T-helper 22 cell (primary cell): ENCODE data around the gene RNASEH1.
"Not testable (repeated sequence)": the region's sequence is repeated elsewhere in the genome, so short reads cannot be mapped to it uniquely, and the experiment has no call there.

Experiments used
- DNase-seq: peaks from one replicate; pipeline ENCODE4 v3.0.0-alpha.2; 2020; ENCODE audit warnings: low read depth

Gene RNASEH1

DNA sequence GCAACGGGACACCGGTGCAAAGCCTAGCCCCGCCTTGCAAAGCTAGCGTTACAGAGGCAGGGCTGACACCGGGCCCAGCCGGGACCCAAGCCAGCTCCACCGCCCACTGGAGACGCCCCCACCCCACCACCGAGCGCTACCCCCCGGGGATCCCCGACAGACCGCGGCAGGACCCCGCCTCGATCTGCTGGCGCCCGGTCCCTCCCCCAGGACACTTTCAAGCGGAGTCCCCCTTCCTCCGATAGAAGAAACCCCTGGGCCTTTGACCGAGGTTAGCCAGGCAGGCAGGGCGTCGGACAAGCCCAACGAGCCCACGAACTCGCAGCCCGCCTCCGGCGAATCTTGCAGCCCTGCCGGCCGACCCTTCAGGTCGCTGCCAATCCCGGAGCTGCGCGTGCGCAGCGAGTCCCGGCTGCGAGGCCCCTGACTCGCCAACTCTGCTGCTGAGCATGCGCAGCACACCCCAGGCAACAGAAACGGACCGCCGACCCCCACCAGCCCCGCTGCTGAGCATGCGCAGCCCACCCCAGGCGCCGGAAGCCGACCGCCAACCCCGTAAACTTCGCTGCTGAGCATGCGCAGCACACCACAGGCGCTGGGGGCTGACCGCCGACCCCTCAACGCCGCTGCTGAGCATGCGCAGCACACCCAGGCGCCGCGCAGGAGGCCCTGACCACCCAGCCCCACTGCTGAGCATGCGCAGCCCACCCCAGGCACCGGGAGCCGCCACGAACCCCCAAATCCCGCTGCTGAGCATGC lies 39.5 kb downstream of the RNASEH1 start:
- peak; percentile 98 for DNase-seq

GRCh38 chr2:3517948-3518495 lies 40.1 kb downstream of the RNASEH1 start:
- no peak for DNase-seq

GRCh38 chr2:3516831-3517230 lies 41.3 kb downstream of the RNASEH1 start:
- DNase-seq = no peak

GRCh38 chr2:3515438-3515837 lies 42.7 kb downstream of the RNASEH1 start:
- DNase-seq = not testable (repeated sequence)

DNA sequence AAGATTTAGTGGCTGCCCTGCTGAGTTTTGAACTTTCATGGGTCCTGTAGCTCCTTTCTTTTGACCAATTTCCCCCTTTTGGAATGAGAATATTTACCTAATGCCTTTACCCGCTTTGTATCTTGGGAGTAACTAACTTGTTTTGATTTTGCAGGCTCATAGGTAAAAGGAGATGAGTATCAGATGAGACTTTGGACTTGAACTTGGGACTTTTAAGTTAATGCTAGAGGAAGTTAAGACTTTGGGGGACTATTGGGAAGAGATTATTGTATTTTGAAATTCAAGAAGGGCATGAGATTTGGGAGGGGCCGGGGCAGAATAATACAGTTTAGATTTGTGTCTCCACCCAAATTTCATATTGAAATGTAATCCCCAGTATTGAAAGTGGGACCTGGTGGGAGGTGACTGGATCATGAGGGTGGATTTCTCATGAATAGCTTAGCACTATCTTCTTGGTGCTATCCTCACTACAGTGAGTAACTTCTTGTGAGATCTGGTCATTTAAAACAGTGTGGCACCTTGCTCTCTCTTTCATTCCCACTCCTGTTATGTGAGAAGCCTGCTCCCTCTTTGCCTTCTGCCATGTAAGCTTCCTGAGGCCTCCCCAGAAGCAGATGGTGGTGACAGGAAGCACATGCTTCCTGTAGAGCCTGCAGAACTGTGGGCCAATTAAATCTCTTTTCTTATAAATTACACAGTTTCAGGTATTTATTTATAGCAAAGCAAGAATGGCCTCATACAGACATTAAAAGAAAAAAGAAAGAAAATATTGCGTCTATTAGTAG lies 44.9 kb downstream of the RNASEH1 start:
- no peak for DNase-seq

DNA sequence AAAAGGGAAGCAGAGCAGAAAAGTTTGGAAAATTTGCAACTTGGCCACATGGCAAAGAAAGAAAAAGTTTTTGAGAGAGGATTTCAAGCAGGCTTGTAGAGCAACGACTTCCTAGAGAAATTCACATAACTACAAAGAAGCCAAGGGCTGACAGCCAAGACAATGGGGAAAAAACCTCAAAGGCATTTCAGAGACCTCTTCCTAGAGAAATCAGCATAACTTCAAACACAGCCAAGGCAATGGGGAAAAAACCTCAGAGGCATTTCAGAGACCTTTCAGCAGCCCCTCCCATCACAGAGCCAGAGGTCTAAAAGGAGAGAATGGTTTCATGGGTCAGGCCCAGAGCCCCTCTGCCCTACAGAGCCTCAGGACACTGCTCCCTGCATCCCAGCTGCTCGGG lies 46.0 kb downstream of the RNASEH1 start:
- DNase-seq = no peak

DNA sequence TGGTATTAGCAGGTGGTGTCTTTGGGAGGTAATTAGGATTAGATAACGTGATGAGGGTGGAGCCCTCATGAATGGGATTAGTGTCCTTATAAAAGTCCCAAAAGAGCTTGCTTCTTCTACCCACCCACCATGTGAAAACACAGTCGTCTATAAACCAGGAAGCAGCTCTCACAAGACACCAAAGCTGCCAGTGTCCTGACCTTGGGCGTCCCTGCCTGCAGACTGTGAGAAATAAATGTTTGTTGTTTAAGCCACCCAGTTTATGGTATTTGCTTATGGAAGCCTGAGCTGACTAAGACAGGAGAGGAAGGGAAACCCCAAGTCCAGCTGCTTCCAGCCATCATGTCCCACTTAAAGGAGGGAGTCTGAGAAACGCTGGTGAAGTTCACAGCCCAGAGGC lies 52.4 kb downstream of the RNASEH1 start:
- no peak for DNase-seq

GRCh38 chr2:3504741-3505140 lies 53.4 kb downstream of the RNASEH1 start:
- no peak for DNase-seq

GRCh38 chr2:3503483-3503882 lies 54.6 kb downstream of the RNASEH1 start:
- no peak for DNase-seq

GRCh38 chr2:3503046-3503445 lies 55.1 kb downstream of the RNASEH1 start:
- DNase-seq = no peak

DNA sequence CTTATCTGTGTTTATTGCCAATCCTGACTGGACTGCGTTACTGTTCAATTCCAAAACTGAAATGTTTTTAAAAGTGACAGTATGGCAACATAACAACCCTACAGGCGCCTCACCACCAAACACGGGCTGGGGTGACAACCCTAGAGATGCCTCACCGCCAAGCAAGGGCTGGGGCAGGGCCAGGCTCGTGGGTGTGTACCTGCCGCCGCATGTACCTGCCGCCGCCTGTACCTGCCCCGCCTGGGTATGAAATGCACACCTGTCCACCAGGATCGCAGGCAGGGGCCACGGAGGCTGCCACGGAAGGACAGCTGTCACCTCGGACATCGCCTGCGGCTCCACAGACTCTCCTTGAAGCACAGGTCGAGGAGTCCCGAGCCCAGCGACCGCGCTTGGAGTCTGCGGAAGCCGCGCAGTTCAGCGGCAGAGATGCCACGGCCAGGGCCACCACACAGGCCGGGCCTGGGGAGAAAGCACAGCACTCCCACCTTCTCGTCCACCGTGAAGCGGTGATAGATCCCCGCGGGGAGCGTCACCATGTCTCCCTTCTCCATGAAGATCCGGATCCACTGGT lies 57.7 kb downstream of the RNASEH1 start:
- DNase-seq = no peak

DNA sequence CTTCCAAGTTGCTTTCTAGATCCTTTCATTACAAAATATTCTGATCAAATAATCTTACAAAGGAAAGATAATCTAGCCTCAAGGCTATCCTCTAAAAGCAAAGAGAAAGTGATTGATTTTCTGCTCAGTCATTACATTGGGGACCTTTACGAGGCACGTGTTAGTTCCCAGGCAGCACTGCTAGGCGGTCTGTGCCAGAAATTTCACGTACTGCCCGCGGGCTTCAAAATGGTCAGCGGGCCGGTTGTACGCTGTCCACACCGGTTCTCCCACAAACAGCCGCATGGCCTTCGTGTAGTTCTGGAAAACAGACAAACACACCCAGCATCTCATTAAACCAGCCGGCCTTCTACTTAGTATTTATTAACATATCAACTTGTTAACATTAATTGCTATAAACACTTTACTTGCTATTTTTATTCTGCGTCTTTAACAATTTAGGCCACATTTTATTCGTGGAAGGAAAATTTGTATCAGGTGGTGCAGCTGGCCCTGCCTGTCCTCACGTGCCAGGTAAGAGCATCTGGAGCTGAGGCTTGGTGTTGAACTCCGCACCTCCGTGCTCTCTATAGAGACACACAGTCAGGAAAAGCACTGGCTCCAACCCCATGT lies 59.2 kb downstream of the RNASEH1 start:
- DNase-seq = no peak

DNA sequence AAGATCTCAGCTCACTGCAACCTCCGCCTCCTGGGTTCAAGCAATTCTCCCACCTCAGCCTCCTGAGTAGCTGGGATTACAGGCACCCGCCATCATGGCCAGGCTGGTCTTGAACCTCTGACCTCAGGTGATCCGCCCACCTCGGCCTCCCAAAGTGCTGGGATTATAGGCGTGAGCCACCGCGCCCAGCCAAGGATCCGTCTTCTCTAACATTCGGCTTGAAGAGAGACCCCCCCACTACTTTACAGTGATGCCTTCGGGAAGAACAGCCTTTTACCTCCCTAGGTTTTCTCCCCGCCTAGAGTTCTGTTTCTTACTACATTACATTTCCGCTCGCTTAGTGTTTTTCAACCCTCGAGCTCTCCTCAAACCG lies 61.4 kb downstream of the RNASEH1 start:
- not testable (repeated sequence) for DNase-seq
